DMS 273 (cell line): Measurements from ENCODE around the gene SHMT2.

Experiments
- DNase-seq: peaks from one replicate; lab custom pipeline; 2025; ENCODE audit not compliant: unreplicated experiment; lab: John Stamatoyannopoulos, UW

Gene SHMT2

DNA sequence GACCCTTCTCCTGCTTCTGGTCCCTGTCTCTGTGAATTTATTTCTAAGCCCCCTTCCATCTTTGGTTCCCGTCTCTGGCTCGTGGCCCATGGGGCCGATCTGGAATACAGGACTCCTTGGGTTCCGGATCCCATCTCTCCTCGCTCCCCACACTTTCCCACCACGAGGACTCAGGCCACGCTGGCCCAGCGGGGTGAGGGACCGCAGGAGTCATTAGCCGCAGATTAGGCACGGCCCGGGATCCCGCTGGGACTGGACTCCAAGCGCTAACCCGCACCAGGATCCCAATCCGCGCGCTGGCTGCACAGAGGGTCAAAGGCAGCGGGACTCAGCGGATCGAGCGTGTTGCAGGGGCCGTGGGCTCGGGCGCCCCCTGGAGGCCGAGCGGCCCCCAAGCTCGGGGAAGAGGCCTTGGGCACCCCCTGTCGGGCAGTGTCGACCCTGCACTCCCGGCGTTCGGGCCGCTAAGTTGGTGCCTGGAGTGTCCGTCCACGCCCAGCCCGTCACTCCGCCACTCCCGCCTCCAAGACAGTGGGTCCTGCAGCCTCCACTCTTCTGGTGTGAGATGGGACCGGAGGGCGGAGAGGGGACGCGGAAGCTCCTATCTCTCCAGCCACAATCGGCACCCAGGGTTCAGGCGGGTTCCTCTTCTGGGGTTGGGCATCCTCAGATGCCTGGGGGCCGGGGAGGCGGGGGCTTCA lies 9.5 kb downstream of the SHMT2 start:
- peak; percentile 90 for DNase-seq

- DNase-seq, result peak; percentile 48
Observed at GRCh38 chr12:57239587-57240065, 10.1 kb downstream of the SHMT2 start.

DNA sequence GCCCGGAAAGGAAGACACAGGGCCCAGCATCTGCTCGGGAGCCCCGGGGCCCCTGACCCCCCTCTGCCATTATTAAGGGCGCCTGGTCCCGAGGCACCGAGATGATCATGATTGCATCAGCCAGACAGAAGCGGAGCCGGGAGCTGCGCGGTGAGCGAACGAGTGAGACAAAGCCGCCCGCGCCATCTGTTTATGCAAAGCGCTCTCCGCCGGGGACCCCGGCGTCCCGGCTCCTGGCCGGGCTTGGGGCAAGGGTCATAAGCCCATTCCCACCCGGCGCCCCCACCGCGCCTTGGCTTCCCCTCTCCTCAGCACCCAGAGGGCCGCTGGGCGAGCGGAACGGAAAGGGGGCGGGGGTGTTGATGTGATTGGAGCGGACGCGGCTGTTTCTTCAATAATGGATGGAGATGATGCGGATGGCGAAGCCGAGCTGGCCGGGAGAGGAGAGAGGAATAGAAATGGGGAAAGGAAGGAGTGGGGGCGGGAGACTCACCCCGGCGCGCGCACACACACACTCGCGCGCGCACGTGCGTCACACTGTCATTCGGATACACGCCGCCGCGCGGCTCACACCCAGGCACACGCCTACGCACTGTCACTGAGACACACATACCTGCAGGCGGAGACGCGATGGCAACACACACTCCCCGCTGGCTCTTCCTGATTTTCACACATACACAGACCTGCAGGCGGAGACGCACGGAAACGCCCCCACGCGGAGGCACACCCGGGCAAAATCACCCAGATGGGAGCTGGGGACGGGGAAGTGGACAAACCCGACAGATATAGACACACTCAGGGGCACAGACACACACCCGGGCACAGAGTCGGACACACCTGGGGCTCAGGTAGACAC lies 10.8 kb downstream of the SHMT2 start:
- peak; percentile 78 for DNase-seq

- peak; percentile 61 for DNase-seq
Observed at GRCh38 chr12:57240926-57241401, 11.5 kb downstream of the SHMT2 start.

GRCh38 chr12:57241402-57242310 lies 12.1 kb downstream of the SHMT2 start:
- DNase-seq, result peak; percentile 50

DNA sequence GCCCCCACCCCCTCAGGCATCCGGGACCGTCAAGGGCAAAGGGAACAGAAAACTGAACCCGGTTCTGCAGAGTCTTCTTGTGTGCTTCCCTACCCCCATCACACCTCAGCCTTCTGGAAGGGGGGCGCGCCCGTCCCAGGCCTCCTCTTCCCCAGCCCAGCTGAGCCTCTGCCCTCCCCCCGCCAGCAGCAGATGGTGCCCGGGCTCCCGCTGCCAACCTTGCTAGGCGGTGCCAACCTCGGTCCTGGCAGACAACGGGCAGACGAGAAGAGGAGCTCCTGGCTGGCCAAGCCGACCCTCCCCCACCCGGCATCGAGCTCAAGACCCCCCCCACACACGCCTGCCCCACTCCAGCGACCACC lies 12.8 kb downstream of the SHMT2 start:
- peak; percentile 90 for DNase-seq

DNA sequence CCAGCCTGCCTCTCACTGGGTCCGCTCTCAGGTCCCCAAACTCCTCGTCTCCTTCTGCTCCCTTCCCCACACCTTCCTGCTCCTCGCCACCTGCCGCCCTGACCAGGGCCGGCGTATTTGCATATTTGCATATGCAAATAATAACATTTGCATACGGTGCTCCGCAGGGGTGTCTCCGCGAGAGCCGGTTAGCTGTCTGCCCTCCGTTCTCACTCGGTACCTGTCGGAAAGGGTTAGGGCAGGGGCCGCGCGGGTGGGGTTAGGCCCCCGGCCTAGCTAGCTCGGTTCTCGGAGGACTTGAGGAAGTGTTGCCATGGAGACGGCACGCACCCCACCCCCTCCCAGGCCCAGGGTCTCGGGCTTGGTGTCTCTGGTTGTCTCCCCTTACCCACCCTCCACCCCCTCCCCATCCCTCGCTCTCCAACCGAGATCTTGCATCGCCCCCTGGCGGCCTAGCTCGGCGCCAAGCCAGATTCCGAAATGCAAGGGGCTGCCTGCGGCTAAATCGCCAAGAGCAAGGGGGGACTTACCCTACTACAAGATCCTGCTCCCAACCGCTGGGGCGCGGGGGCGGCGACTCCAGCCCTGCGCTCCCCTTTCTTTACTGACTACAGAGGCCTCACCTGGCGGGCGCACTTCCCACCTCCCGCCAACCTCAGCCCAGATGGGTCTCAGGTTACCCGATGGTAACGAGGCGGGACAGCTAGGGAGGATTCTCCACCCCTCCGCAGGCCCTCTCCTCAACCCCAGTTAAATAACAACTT lies 13.4 kb downstream of the SHMT2 start:
- DNase-seq, result peak; percentile 92

GRCh38 chr12:57243521-57244311 lies 14.2 kb downstream of the SHMT2 start:
- DNase-seq, result peak; percentile 88

DNA sequence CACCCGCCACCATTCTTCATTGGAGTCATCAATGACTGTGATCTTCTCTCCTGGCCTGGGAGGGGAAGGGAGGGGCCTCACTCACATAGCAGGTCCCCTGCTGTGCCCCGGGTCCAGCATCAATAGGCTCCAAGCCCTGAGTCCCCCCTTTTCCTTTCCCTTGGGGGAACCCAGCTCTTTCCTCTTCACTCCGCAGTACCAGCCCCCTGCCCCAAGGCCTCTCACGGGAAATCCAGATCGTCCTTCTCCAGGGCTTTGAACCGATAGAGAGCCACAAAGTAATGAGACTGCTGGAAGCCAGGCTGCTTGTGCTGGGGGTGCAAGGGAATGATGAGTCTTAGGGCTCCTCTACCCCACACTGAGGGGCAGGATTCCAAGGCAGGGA lies 14.8 kb downstream of the SHMT2 start:
- no peak for DNase-seq

DNA sequence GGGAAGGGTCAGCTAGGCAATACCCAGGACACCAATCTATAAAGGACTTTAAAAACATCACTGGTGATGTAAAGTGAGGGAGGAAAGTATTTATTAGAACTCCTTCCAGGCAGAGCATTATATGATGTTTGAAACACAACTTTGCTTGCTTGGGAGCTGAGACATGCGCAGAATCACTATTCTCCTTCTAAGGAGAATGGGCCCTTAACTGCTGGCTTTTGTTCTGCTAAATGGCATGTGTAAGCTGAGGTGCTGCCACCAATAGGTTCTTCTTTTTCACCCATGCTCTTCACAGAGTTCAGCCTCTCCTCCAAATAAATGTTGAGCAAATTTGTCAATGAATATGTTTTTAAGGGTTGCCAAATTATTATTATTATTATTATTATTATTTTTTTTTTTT lies 17.5 kb downstream of the SHMT2 start:
- no peak for DNase-seq

DNA sequence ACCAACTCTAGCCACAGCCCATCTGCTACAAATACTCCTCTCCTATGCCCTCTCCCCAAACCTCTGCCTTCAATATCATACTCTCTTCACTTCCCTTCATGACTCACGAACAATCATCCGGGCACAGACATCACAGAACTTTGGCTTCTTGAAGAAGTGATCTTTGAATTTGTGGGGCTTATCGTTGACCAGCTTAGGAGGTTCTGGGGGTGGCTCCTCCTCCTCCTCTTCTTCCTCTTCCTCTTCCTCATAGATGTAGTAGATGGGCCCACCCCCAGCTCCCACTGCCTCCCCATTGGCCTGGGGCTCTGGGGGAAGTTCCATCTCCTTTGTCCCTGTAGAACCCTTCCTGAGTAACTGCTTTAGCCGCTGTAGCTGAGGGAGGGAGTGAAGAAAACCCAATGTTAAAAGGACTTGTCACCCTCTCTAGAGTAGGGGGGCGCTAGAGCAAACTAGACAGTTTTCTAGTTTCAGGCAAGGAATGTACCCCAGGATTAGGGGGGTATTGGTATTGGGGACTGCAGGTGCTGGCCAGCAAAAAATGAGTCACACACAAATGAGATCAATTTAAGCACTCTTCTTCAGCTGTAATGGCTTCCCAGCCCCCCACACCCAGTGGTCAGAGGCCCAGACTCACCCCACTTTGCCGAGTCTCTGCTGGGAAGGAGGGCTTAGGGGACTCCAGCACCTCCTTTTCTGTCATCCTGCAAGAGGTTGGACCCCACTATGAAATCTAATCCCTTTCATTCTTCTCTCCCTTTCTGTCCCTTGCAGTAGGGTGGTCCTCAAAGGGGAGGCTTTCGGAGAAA lies 19.6 kb downstream of the SHMT2 start:
- no peak for DNase-seq

- DNase-seq, result no peak
Observed at GRCh38 chr12:57250541-57250940, 21.0 kb downstream of the SHMT2 start.

- no peak for DNase-seq
Observed at GRCh38 chr12:57250956-57251355, 21.4 kb downstream of the SHMT2 start, which contains the start of gene STAC3. STAC3 (minus strand) TSS chr12:57251187; CDS start chr12:57249636, 1,551 bp downstream.

GRCh38 chr12:57254506-57255280 lies 25.2 kb downstream of the SHMT2 start:
- no peak for DNase-seq

- no peak for DNase-seq
Observed at GRCh38 chr12:57255916-57256315, 26.4 kb downstream of the SHMT2 start.

DNA sequence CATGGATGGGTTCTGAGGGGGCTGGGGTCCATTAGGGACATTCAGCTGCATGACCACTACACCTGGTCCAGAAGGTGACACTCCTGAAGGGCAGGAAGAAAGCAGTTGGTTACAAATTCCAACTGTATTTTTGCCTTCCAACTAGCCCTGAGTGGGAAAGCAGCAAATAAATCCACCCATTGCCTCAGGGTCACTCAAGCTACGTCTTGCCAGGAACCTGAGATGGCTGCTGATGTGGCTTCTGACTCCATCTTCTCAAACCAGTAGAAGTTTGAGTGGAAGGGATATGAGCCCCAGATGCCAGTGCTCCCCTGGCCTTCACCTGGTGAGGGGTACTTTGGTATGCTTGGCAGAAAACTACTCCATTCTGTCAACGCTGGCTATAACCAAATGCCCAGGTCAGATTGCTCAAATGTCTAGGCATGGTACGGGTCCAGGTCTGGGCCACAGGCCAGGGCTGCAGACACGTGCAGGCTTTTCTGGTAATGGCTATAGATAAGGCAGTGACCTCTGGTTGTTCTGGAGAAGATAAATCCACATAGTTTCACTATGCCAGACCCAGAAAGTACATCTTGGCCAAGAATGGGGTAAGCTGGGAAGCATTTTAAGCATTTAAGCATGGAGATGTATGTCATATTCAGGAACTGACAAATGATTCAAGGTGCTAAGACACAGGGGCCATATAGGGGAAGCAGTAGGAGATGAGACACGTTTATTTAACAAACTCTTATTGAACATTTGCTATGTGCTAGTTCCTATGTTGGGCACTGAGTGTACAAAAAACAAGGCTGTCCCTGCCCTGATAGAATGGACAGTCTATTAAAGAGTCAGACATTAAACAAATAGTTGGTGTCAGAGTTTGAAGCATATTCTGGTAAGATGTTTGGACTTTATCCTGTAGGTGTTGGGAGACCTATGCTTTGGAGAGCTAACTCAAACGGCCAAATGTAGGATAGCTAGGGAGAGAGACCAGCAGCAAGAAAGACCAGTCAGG lies 29.8 kb downstream of the SHMT2 start:
- no peak for DNase-seq

GRCh38 chr12:57260366-57260765 lies 30.9 kb downstream of the SHMT2 start:
- no peak for DNase-seq
